Peyer's patch (tissue), 4 donors: ENCODE results near the gene PRKD1. TPM values are rescaled to one million over a fixed set of nuclear protein-coding genes. Genes with fewer than 3 reads are reported as not detected.

Experiments
- DNase-seq, 3 donors: peaks; one replicate each; pipeline ENCODE4 v3.0.0-alpha.2; 2017 to 2019
- H3K27ac ChIP-seq, 4 donors: fragments of 200-600 bp; sonication (generic); one replicate each; pipeline ENCODE4 v1.5.1; 2016 to 2019
- H3K27me3 ChIP-seq, 2 donors: fragments of 200-600 bp; sonication (generic); one replicate each; pipeline ENCODE4 v1.5.1; 2019
- H3K36me3 ChIP-seq, 3 donors: fragments of 200-600 bp; sonication (generic); one replicate each; pipeline ENCODE4 v1.5.1; 2016 to 2019
- H3K4me1 ChIP-seq, 4 donors: fragments of 200-600 bp; sonication (generic); one replicate each; pipeline ENCODE4 v1.5.1; 2016 to 2019
- H3K4me3 ChIP-seq, 4 donors: fragments of 200-600 bp; sonication (generic); 1 replicate in 3 of 4; 2 replicates in 1 of 4; pipeline ENCODE4 v1.5.1; 2016 to 2019; ENCODE audit warnings: mild to moderate bottlenecking in 1 of 4
- H3K9me3 ChIP-seq, 4 donors: fragments of 200-600 bp; sonication (generic); one replicate each; pipeline ENCODE4 v1.5.1; 2016 to 2019; ENCODE audit warnings: mild to moderate bottlenecking in 1 of 4
- CTCF ChIP-seq, 6 experiments: fragments of 450-650 bp in 4 of 6; fragments of 200-600 bp in 2 of 6; sonication (generic) in 1 of 6; IDR thresholded peaks; one replicate each; pipeline ENCODE4 v1.5.1; 2017 to 2019; ENCODE audit warnings: antibody characterized with exemption in 6 of 6, mild to moderate bottlenecking in 3 of 6, moderate library complexity in 1 of 6
- POLR2A ChIP-seq, 2 donors: fragments of 450-650 bp; IDR thresholded peaks; one replicate each; pipeline ENCODE4 v1.5.1; 2017; ENCODE audit warnings: antibody characterized with exemption in 2 of 2, mild to moderate bottlenecking in 2 of 2, moderate library complexity in 2 of 2
- total RNA-seq, 4 donors: library from RNA; depleted of rRNA; stranded (reverse); fragments of >200 nt; gene quantifications; one replicate each; pipeline ENCODE4 v1.1.0, GENCODE V29; 2016

The PRKD1 gene
- total RNA-seq, 4 donors from 2014 or later, result 0.88 to 5.0 (median 3.6) TPM

- TF ChIP-seq POLR2A (IDR thresholded peaks at IDR 0.05), result no peak
- TF ChIP-seq CTCF (IDR thresholded peaks at IDR 0.05), result no peak
- Histone ChIP-seq H3K9me3 (no peaks in the 10 kb centered on the region), H3K27ac (no peak overlapping the region), H3K4me3 (no peak overlapping the region), H3K27me3 (no peaks in the 10 kb centered on the region), H3K36me3 (no peaks in the 10 kb centered on the region), H3K4me1 (no peaks in the 10 kb centered on the region)
- no peak for DNase-seq
Observed at GRCh38 chr14:29601616-29602015, 326.0 kb downstream of the PRKD1 start.

- TF ChIP-seq CTCF (IDR thresholded peaks at IDR 0.05) (no peak), POLR2A (IDR thresholded peaks at IDR 0.05) (no peak)
- DNase-seq, result no peak
- H3K9me3 ChIP-seq, result no peaks in the 10 kb centered on the region
- no peaks in the 10 kb centered on the region for H3K27me3 ChIP-seq
- no peaks in the 10 kb centered on the region for H3K4me1 ChIP-seq
- no peaks in the 10 kb centered on the region for H3K36me3 ChIP-seq
- no peak overlapping the region for H3K4me3 ChIP-seq
- no peak overlapping the region for H3K27ac ChIP-seq
Observed at GRCh38 chr14:29587761-29588470, 339.7 kb downstream of the PRKD1 start.

GRCh38 chr14:29587046-29587445 is 340.6 kb downstream of the PRKD1 start:
- H3K27me3 ChIP-seq, result no peaks in the 10 kb centered on the region
- H3K9me3 ChIP-seq, result no peaks in the 10 kb centered on the region
- no peaks in the 10 kb centered on the region for H3K4me1 ChIP-seq
- no peak overlapping the region for H3K4me3 ChIP-seq
- H3K36me3 ChIP-seq, result no peaks in the 10 kb centered on the region
- no peak for TF ChIP-seq CTCF (IDR thresholded peaks at IDR 0.05)
- no peak for TF ChIP-seq POLR2A (IDR thresholded peaks at IDR 0.05)
- H3K27ac ChIP-seq, result no peak overlapping the region
- DNase-seq, result no peak

- peak in 1 of 3 donors; percentile 16 for DNase-seq
- Histone ChIP-seq H3K27me3 (no peaks in the 10 kb centered on the region), H3K9me3 (no peaks in the 10 kb centered on the region), H3K27ac (no peak overlapping the region), H3K4me3 (no peak overlapping the region), H3K36me3 (no peaks in the 10 kb centered on the region), H3K4me1 (no peaks in the 10 kb centered on the region)
- no peak for TF ChIP-seq CTCF (IDR thresholded peaks at IDR 0.05)
- no peak for TF ChIP-seq POLR2A (IDR thresholded peaks at IDR 0.05)
Observed at GRCh38 chr14:29584992-29585391, 342.7 kb downstream of the PRKD1 start.

- Histone ChIP-seq H3K4me1 (no peaks in the 10 kb centered on the region), H3K9me3 (no peaks in the 10 kb centered on the region), H3K36me3 (no peaks in the 10 kb centered on the region), H3K27me3 (no peaks in the 10 kb centered on the region), H3K4me3 (no peak overlapping the region), H3K27ac (no peak overlapping the region)
- no peak for DNase-seq
- TF ChIP-seq POLR2A (IDR thresholded peaks at IDR 0.05) (no peak), CTCF (IDR thresholded peaks at IDR 0.05) (no peak)
Observed at GRCh38 chr14:29580763-29581162, 346.9 kb downstream of the PRKD1 start.
